Liver (tissue), 9 donors: ENCODE results near the gene KSR2. TPM values are rescaled to one million over a fixed set of nuclear protein-coding genes. Genes with fewer than 3 reads are reported as not detected.

Experiments
- DNase-seq: peaks from one replicate; pipeline ENCODE4 v3.0.0-alpha.2; 2017; ENCODE audit warnings: low spot score
- H3K27ac ChIP-seq, 2 donors: one replicate each; pipeline ENCODE4 v1.7.0; 2013; ENCODE audit warnings: inconsistent platforms in 2 of 2, low read length in 2 of 2, control low read depth in 1 of 2, low read depth in 1 of 2, mild to moderate bottlenecking in 1 of 2
- H3K27me3 ChIP-seq, 4 donors: one replicate each; pipeline versions ENCODE4 v1.6.1 to v1.7.0; 2013; ENCODE audit warnings: low read length in 3 of 4, inconsistent platforms in 1 of 4, mild to moderate bottlenecking in 1 of 4, moderate library complexity in 1 of 4; ENCODE audit not compliant: control insufficient read depth in 4 of 4, insufficient read depth in 4 of 4
- H3K36me3 ChIP-seq, 4 donors: one replicate each; pipeline versions ENCODE4 v1.6.1 to v1.7.0; 2013; ENCODE audit warnings: low read length in 3 of 4, mild to moderate bottlenecking in 3 of 4, low read depth in 1 of 4, moderate library complexity in 1 of 4; ENCODE audit not compliant: control insufficient read depth in 4 of 4, insufficient read depth in 3 of 4
- H3K4me1 ChIP-seq, 4 donors: one replicate each; pipeline versions ENCODE4 v1.6.1 to v1.7.0; 2013; ENCODE audit warnings: low read length in 3 of 4, mild to moderate bottlenecking in 3 of 4, moderate library complexity in 1 of 4; ENCODE audit not compliant: control insufficient read depth in 4 of 4, insufficient read depth in 4 of 4
- H3K4me3 ChIP-seq, 3 donors: one replicate each; pipeline versions ENCODE4 v1.6.1 to v1.7.0; 2013; ENCODE audit warnings: low read length in 3 of 3, control low read depth in 1 of 3, low read depth in 1 of 3, mild to moderate bottlenecking in 1 of 3
- H3K9ac ChIP-seq, 2 donors: one replicate each; pipeline ENCODE4 v1.7.0; 2013; ENCODE audit warnings: low read length in 2 of 2, mild to moderate bottlenecking in 2 of 2, moderate library complexity in 2 of 2, control low read depth in 1 of 2, low read depth in 1 of 2
- H3K9me3 ChIP-seq, 4 donors: one replicate each; pipeline versions ENCODE4 v1.6.1 to v1.7.0; 2013; ENCODE audit warnings: low read length in 3 of 4; ENCODE audit not compliant: control insufficient read depth in 4 of 4
- ATF3 ChIP-seq: IDR thresholded peaks from 2 replicates; pipeline ENCODE4 v1.6.1; 2016; ENCODE audit warnings: antibody characterized with exemption
- EGR1 ChIP-seq, 2 donors: IDR thresholded peaks; 2 replicates each; pipeline ENCODE4 v1.6.1; 2016 to 2018; ENCODE audit warnings: antibody characterized with exemption in 2 of 2, low read depth in 2 of 2
- FOXA1 ChIP-seq: IDR thresholded peaks from 2 replicates; pipeline ENCODE4 v1.6.1; 2016; ENCODE audit warnings: antibody characterized with exemption
- FOXA2 ChIP-seq: IDR thresholded peaks from 2 replicates; pipeline ENCODE4 v1.6.1; 2016; ENCODE audit warnings: antibody characterized with exemption
- GABPA ChIP-seq, 2 donors: IDR thresholded peaks in 1 of 2; conservative IDR thresholded peaks in 1 of 2; 2 replicates each; pipeline ENCODE4 v1.6.1; 2016; ENCODE audit warnings: antibody characterized with exemption in 2 of 2, mild to moderate bottlenecking in 1 of 2, moderate library complexity in 1 of 2
- HNF4A ChIP-seq, 2 donors: conservative IDR thresholded peaks; 2 replicates each; pipeline ENCODE4 v1.6.1; 2016; ENCODE audit warnings: antibody characterized with exemption in 2 of 2, mild to moderate bottlenecking in 2 of 2
- HNF4G ChIP-seq: IDR thresholded peaks from 2 replicates; pipeline ENCODE4 v1.6.1; 2016; ENCODE audit warnings: antibody characterized with exemption
- JUND ChIP-seq, 2 donors: IDR thresholded peaks; 2 replicates each; pipeline ENCODE4 v1.6.1; 2016; ENCODE audit warnings: antibody characterized with exemption in 2 of 2
- NR2F2 ChIP-seq: IDR thresholded peaks from 2 replicates; pipeline ENCODE4 v1.6.1; 2016; ENCODE audit warnings: antibody characterized with exemption
- RAD21 ChIP-seq, 2 donors: IDR thresholded peaks; 2 replicates each; pipeline ENCODE4 v1.6.1; 2016; ENCODE audit warnings: antibody characterized with exemption in 2 of 2, mild to moderate bottlenecking in 2 of 2
- REST ChIP-seq: IDR thresholded peaks from 2 replicates; pipeline ENCODE4 v1.6.1; 2016; ENCODE audit warnings: antibody characterized with exemption, mild to moderate bottlenecking
- RXRA ChIP-seq, 2 donors: IDR thresholded peaks; 2 replicates each; pipeline ENCODE4 v1.6.1; 2017 to 2018; ENCODE audit warnings: antibody characterized with exemption in 2 of 2, mild to moderate bottlenecking in 1 of 2
- SP1 ChIP-seq: IDR thresholded peaks from 2 replicates; pipeline ENCODE4 v1.6.1; 2018; ENCODE audit warnings: antibody characterized with exemption, mild to moderate bottlenecking
- TAF1 ChIP-seq: conservative IDR thresholded peaks from 2 replicates; pipeline ENCODE4 v1.6.1; 2016; ENCODE audit warnings: antibody characterized with exemption, mild to moderate bottlenecking
- YY1 ChIP-seq: IDR thresholded peaks from 2 replicates; pipeline ENCODE4 v1.6.1; 2016; ENCODE audit warnings: antibody characterized with exemption, mild to moderate bottlenecking
- WGBS: extraction: QIAGEN DNeasy Blood & Tissue Kit; methylation state at CpG from one replicate; pipeline ENCODE4 v1.1.7; 2013; 5-methylcytosine and 5-hydroxymethylcytosine counted together
- polyA plus RNA-seq, 2 donors: library from polyadenylated mRNA; stranded (reverse) in 1 of 2; unstranded in 1 of 2; fragments of 200-250 nt in 1 of 2; fragments of >200 nt in 1 of 2; fragmentation: Nextera tagmentation in 1 of 2; extraction: Ambion mirVana in 1 of 2; gene quantifications; one replicate each; pipeline versions ENCODE4 v1.2.1 to v1.2.3, GENCODE V29; 2013 to 2015
- total RNA-seq, 2 donors: library from RNA; depleted of rRNA; stranded (reverse); fragments of >200 nt; gene quantifications; one replicate each; pipeline ENCODE4 v1.2.3, GENCODE V29; 2014
- TF ChIP-seq, protein P1 (sequence below): IDR thresholded peaks from 2 replicates; pipeline ENCODE4 v1.6.1; 2016; ENCODE audit warnings: antibody characterized with exemption
- TF ChIP-seq, protein P2 (sequence below): IDR thresholded peaks from 2 replicates; pipeline ENCODE4 v1.6.1; 2016; ENCODE audit warnings: antibody characterized with exemption
- TF ChIP-seq, protein P3 (sequence below): fragments of 150-350 bp; IDR thresholded peaks from 2 replicates; pipeline ENCODE4 v1.5.1; 2017; ENCODE audit warnings: improper control_type of control experiment, low read depth, low read length; ENCODE audit not compliant: missing input control
- donor health status: healthy.
- donor health status: healthy.
- donor health status: healthy.
- donor health status: healthy.
- donor health status: healthy.

KSR2 gene
- total and polyA plus RNA-seq, 4 donors, result under 0.01 to 0.02 (median under 0.01) TPM; not detected in 1

DNA sequence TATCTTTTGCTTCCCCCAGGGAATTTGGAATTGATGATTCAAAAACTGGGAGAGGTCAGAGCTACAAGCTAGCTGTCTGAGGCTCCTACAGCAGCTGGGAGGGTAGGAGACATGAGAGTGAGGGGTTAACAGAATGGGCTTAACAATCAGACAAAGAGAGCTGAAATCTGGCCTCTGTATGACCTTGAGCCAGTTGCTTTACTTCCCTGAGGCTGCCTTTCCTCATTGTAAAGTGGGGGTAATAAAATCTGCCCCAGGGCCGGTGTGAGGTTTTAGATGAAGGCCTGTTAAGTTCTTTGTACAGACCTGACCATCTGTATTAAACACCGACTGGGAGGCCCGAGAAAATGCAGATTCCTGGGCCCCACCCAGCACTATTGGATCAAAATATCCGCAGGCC is 443.0 kb downstream of the KSR2 start:
- Histone ChIP-seq H3K9ac (no peak overlapping the region), H3K9me3 (no peaks in the 10 kb centered on the region), H3K4me3 (no peak overlapping the region), H3K36me3 (no peaks in the 10 kb centered on the region), H3K27ac (no peak overlapping the region), H3K4me1 (peaks cover 2 to 11% (median 9%) of the 10 kb centered on the region in 4 donors), H3K27me3 (no peaks in the 10 kb centered on the region)
- TF ChIP-seq ATF3 (no peak), RAD21 (IDR thresholded peaks at IDR 0.05) (no peak), NR2F2 (no peak), TAF1 (no peak), FOXA1 (no peak), REST (no peak), SP1 (no peak), EGR1 (IDR thresholded peaks at IDR 0.05; ENCODE audit: low read depth in 2 of 2) (no peak), GABPA (IDR thresholded peaks at IDR 0.05 in 1 of 2, conservative IDR thresholded peaks at IDR 0.05 in 1 of 2) (no peak), RXRA (IDR thresholded peaks at IDR 0.05) (no peak), HNF4A (conservative IDR thresholded peaks at IDR 0.05) (no peak), YY1 (no peak), HNF4G (no peak)
- TF ChIP-seq, protein P1, sequence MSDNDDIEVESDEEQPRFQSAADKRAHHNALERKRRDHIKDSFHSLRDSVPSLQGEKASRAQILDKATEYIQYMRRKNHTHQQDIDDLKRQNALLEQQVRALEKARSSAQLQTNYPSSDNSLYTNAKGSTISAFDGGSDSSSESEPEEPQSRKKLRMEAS, result no peak
- TF ChIP-seq, protein P2, sequence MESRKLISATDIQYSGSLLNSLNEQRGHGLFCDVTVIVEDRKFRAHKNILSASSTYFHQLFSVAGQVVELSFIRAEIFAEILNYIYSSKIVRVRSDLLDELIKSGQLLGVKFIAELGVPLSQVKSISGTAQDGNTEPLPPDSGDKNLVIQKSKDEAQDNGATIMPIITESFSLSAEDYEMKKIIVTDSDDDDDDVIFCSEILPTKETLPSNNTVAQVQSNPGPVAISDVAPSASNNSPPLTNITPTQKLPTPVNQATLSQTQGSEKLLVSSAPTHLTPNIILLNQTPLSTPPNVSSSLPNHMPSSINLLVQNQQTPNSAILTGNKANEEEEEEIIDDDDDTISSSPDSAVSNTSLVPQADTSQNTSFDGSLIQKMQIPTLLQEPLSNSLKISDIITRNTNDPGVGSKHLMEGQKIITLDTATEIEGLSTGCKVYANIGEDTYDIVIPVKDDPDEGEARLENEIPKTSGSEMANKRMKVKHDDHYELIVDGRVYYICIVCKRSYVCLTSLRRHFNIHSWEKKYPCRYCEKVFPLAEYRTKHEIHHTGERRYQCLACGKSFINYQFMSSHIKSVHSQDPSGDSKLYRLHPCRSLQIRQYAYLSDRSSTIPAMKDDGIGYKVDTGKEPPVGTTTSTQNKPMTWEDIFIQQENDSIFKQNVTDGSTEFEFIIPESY, result no peak
- TF ChIP-seq, protein P3, sequence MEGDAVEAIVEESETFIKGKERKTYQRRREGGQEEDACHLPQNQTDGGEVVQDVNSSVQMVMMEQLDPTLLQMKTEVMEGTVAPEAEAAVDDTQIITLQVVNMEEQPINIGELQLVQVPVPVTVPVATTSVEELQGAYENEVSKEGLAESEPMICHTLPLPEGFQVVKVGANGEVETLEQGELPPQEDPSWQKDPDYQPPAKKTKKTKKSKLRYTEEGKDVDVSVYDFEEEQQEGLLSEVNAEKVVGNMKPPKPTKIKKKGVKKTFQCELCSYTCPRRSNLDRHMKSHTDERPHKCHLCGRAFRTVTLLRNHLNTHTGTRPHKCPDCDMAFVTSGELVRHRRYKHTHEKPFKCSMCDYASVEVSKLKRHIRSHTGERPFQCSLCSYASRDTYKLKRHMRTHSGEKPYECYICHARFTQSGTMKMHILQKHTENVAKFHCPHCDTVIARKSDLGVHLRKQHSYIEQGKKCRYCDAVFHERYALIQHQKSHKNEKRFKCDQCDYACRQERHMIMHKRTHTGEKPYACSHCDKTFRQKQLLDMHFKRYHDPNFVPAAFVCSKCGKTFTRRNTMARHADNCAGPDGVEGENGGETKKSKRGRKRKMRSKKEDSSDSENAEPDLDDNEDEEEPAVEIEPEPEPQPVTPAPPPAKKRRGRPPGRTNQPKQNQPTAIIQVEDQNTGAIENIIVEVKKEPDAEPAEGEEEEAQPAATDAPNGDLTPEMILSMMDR, result no peak
- WGBS, result 73% methylated on average over 4 of the region's 4 CpGs
- DNase-seq, result no peak

DNA sequence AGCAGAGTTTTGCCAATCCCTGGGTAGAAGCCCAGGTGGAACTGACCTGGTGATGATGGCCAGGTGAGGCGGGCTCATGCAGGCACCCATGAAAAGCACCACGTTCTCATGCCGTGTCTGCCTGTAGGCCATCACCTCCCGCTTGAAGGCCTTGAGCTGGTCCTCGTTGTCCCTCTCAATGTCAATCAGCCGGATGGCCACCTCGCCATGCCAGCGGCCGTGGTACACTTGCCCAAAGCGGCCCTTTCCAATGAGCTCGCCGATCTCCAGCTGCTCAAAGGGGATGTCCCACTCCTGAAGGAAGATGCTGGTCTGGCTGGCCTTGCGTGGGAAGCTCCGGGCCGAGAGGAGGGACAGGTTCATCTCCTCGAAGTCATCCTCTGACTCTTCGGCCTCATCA is 444.0 kb downstream of the KSR2 start:
- no peak for DNase-seq
- Histone ChIP-seq H3K36me3 (no peaks in the 10 kb centered on the region), H3K9ac (no peak overlapping the region), H3K4me1 (peaks cover 2 to 20% (median 17%) of the 10 kb centered on the region in 4 donors), H3K27me3 (no peaks in the 10 kb centered on the region), H3K27ac (no peak overlapping the region), H3K9me3 (no peaks in the 10 kb centered on the region), H3K4me3 (no peak overlapping the region)
- WGBS, result 95% methylated on average over 17 of the region's 17 CpGs
- TF ChIP-seq NR2F2 (no peak), HNF4G (no peak), FOXA2 (no peak), JUND (IDR thresholded peaks at IDR 0.05) (no peak), ATF3 (no peak), HNF4A (conservative IDR thresholded peaks at IDR 0.05) (no peak), GABPA (IDR thresholded peaks at IDR 0.05 in 1 of 2, conservative IDR thresholded peaks at IDR 0.05 in 1 of 2) (no peak), FOXA1 (no peak), TAF1 (no peak), SP1 (no peak), YY1 (no peak), EGR1 (IDR thresholded peaks at IDR 0.05; ENCODE audit: low read depth in 2 of 2) (no peak), RXRA (IDR thresholded peaks at IDR 0.05) (no peak), RAD21 (IDR thresholded peaks at IDR 0.05) (no peak)
- TF ChIP-seq, protein P1, result no peak
- TF ChIP-seq, protein P3, result no peak
- TF ChIP-seq, protein P2, result no peak
